KOPT-K1 (cell line): ENCODE measurements around the gene TCF4.

ENCODE experiments used
- H3K27ac ChIP-seq: fragments of 200-600 bp; sonication (generic); 2 replicates; pipeline ENCODE4 v1.5.1; 2016; ENCODE audit warnings: antibody characterized with exemption, mild to moderate bottlenecking, low read depth, low read length; ENCODE audit not compliant: poor library complexity, severe bottlenecking
- H3K36me3 ChIP-seq: fragments of 200-600 bp; sonication (generic); 2 replicates; pipeline ENCODE4 v1.5.1; 2017; ENCODE audit warnings: antibody characterized with exemption, mild to moderate bottlenecking, low read length, moderate library complexity; ENCODE audit not compliant: insufficient read depth
- H3K9me3 ChIP-seq: fragments of 200-600 bp; sonication (generic); 2 replicates; pipeline ENCODE4 v1.5.1; 2017; ENCODE audit warnings: antibody characterized with exemption, low read length, mild to moderate bottlenecking; ENCODE audit not compliant: insufficient read depth, poor library complexity, severe bottlenecking

Gene TCF4

GRCh38 chr18:55592572-55592971 is 4.6 kb upstream of the TCF4 start:
- Histone ChIP-seq H3K36me3 (no peaks in the 10 kb centered on the region), H3K9me3 (no peaks in the 10 kb centered on the region), H3K27ac (no peak overlapping the region)

GRCh38 chr18:55592106-55592505 is 4.1 kb upstream of the TCF4 start:
- H3K27ac ChIP-seq: no peak overlapping the region
- H3K9me3 ChIP-seq: no peaks in the 10 kb centered on the region
- H3K36me3 ChIP-seq: no peaks in the 10 kb centered on the region

- Histone ChIP-seq H3K9me3 (no peaks in the 10 kb centered on the region), H3K36me3 (no peaks in the 10 kb centered on the region), H3K27ac (no peak overlapping the region)
Measured at GRCh38 chr18:55589625-55590291, 1.8 kb upstream of the TCF4 start.

- Histone ChIP-seq H3K27ac (no peak overlapping the region), H3K36me3 (no peaks in the 10 kb centered on the region), H3K9me3 (no peaks in the 10 kb centered on the region)
Measured at GRCh38 chr18:55588870-55589595, 1.0 kb upstream of the TCF4 start.

GRCh38 chr18:55587418-55588110 is 428 bp downstream of the TCF4 start:
- no peaks in the 10 kb centered on the region for H3K9me3 ChIP-seq
- H3K36me3 ChIP-seq: no peaks in the 10 kb centered on the region
- H3K27ac ChIP-seq: no peak overlapping the region

GRCh38 chr18:55585920-55586561 is 2.0 kb downstream of the TCF4 start:
- H3K9me3 ChIP-seq: no peaks in the 10 kb centered on the region
- no peak overlapping the region for H3K27ac ChIP-seq
- no peaks in the 10 kb centered on the region for H3K36me3 ChIP-seq

GRCh38 chr18:55585065-55585919 is 2.7 kb downstream of the TCF4 start:
- no peak overlapping the region for H3K27ac ChIP-seq
- H3K36me3 ChIP-seq: no peaks in the 10 kb centered on the region
- no peaks in the 10 kb centered on the region for H3K9me3 ChIP-seq

- Histone ChIP-seq H3K27ac (no peak overlapping the region), H3K36me3 (no peaks in the 10 kb centered on the region), H3K9me3 (no peaks in the 10 kb centered on the region)
Measured at GRCh38 chr18:55584201-55584600, 3.8 kb downstream of the TCF4 start.

GRCh38 chr18:55582325-55582724 is 5.7 kb downstream of the TCF4 start:
- Histone ChIP-seq H3K36me3 (no peaks in the 10 kb centered on the region), H3K9me3 (no peaks in the 10 kb centered on the region), H3K27ac (no peak overlapping the region)

- H3K36me3 ChIP-seq: no peaks in the 10 kb centered on the region
- no peaks in the 10 kb centered on the region for H3K9me3 ChIP-seq
- no peak overlapping the region for H3K27ac ChIP-seq
Measured at GRCh38 chr18:55579501-55580270, 8.3 kb downstream of the TCF4 start.

GRCh38 chr18:55577812-55578539 is 10.0 kb downstream of the TCF4 start:
- Histone ChIP-seq H3K27ac (no peak overlapping the region), H3K9me3 (no peaks in the 10 kb centered on the region), H3K36me3 (no peaks in the 10 kb centered on the region)

- H3K36me3 ChIP-seq: no peaks in the 10 kb centered on the region
- no peak overlapping the region for H3K27ac ChIP-seq
- no peaks in the 10 kb centered on the region for H3K9me3 ChIP-seq
Measured at GRCh38 chr18:55576001-55576400, 12.0 kb downstream of the TCF4 start.

- H3K36me3 ChIP-seq: no peaks in the 10 kb centered on the region
- H3K27ac ChIP-seq: no peak overlapping the region
- no peaks in the 10 kb centered on the region for H3K9me3 ChIP-seq
Measured at GRCh38 chr18:55575066-55575465, 12.9 kb downstream of the TCF4 start.
